Measurements from ENCODE around the gene DYSF. TPM values are rescaled to one million over a fixed set of nuclear protein-coding genes. Genes with fewer than 3 reads are reported as not detected.

Gene DYSF
- total RNA-seq, 1 experiment from 2014 or later: 5.5 TPM

DNA sequence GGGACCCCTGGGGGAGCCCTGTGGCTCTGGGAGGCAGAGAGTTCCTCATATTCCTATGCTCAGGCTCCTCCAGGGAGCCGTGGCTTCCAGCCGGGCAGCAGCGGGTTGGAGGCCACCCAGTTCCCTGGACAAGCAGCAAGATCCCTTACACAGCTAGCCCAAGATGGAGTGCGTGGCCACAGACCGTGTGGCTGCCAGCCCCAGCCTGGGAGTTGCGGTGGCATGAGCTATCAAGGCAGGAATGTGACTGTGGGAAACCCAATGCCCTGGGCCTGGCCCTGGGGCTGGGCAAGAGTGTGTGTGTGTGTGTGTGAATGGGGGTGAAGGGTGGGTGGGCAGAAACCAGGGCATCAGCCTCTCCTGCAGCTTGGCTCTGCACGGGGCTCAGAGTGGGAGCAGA lies 130.5 kb downstream of the DYSF start:
- Histone ChIP-seq H2BK20ac (ENCODE audit: low read depth, low read length, poor library complexity, severe bottlenecking) (no peak overlapping the region), H4K91ac (ENCODE audit: insufficient read length, low read depth, low read length) (no peak overlapping the region), H3K9me3 (ENCODE audit: control insufficient read depth, low read depth, low read length) (no peaks in the 10 kb centered on the region), H3K79me1 (ENCODE audit: insufficient read depth, low read depth, low read length, poor library complexity, severe bottlenecking) (no peaks in the 10 kb centered on the region), H4K20me1 (ENCODE audit: control insufficient read depth, insufficient read depth, insufficient read length) (no peaks in the 10 kb centered on the region), H3K4me1 (ENCODE audit: insufficient read depth, low read length) (no peaks in the 10 kb centered on the region), H2BK120ac (ENCODE audit: low read depth, low read length, poor library complexity, severe bottlenecking) (no peak overlapping the region), H3K4me2 (ENCODE audit: insufficient read depth, insufficient read length, low read length) (no peak overlapping the region), H4K5ac (ENCODE audit: insufficient read length, low read depth, low read length) (no peak overlapping the region), H3K23ac (ENCODE audit: insufficient read length, low read depth, low read length) (no peak overlapping the region), H3K9ac (ENCODE audit: extremely low read depth, insufficient read length, low read length) (no peak overlapping the region), H3K27me3 (ENCODE audit: insufficient read depth, low read length) (no peaks in the 10 kb centered on the region), H3K4ac (ENCODE audit: low read depth, low read length) (no peak overlapping the region), H3K56ac (ENCODE audit: insufficient read length, low read depth, low read length) (no peak overlapping the region), H3K27ac (ENCODE audit: insufficient read length, low read depth, low read length) (no peak overlapping the region), H3K14ac (ENCODE audit: insufficient read depth, low read length) (no peak overlapping the region; the same call in 1 of the 2 replicates), H3K79me2 (ENCODE audit: insufficient read depth, low read length) (no peaks in the 10 kb centered on the region), H3T11ph (ENCODE audit: low read length) (no peak overlapping the region), H2BK15ac (ENCODE audit: low read depth, low read length) (no peak overlapping the region), H2BK5ac (ENCODE audit: insufficient read length, low read length) (no peak overlapping the region), H2BK12ac (ENCODE audit: insufficient read length, low read depth, low read length) (no peak overlapping the region), H2AFZ (ENCODE audit: low read length) (no peak overlapping the region), H3K18ac (ENCODE audit: insufficient read length, low read depth, low read length) (no peak overlapping the region), H3K23me2 (ENCODE audit: insufficient read length, low read depth, low read length, poor library complexity, severe bottlenecking) (no peaks in the 10 kb centered on the region), H4K8ac (replicated peaks; ENCODE audit: insufficient read length, low read depth, low read length) (no peak overlapping the region), H2AK5ac (ENCODE audit: insufficient read length, low read length) (no peak overlapping the region)
- Mint-ChIP-seq H3K9me3 (no peaks in the 10 kb centered on the region), H3K4me1 (no peaks in the 10 kb centered on the region), H3K4me3 (no peak overlapping the region), H3K27me3 (ENCODE audit: low read depth) (no peaks in the 10 kb centered on the region), H3K27ac (peak overlapping the region in 1 of 3 experiments; percentile 15; a peak in 1 of 7 replicates), H3K36me3 (ENCODE audit: insufficient read depth in 1 of 3, low read depth in 3 of 3) (no peaks in the 10 kb centered on the region; a peak in 1 of 7 replicates)
- TF ChIP-seq, protein P1, sequence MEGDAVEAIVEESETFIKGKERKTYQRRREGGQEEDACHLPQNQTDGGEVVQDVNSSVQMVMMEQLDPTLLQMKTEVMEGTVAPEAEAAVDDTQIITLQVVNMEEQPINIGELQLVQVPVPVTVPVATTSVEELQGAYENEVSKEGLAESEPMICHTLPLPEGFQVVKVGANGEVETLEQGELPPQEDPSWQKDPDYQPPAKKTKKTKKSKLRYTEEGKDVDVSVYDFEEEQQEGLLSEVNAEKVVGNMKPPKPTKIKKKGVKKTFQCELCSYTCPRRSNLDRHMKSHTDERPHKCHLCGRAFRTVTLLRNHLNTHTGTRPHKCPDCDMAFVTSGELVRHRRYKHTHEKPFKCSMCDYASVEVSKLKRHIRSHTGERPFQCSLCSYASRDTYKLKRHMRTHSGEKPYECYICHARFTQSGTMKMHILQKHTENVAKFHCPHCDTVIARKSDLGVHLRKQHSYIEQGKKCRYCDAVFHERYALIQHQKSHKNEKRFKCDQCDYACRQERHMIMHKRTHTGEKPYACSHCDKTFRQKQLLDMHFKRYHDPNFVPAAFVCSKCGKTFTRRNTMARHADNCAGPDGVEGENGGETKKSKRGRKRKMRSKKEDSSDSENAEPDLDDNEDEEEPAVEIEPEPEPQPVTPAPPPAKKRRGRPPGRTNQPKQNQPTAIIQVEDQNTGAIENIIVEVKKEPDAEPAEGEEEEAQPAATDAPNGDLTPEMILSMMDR (conservative IDR thresholded peaks at IDR 0.05): no peak
- DNase-seq: no peak
- no CpG with 5 or more reads among the region's 7 CpGs for WGBS (ENCODE audit: extremely low coverage, insufficient read length, low lambda C conversion rate)

Measured in H9 (cell line).